ENCODE data around the gene TMEM132D.

DNA sequence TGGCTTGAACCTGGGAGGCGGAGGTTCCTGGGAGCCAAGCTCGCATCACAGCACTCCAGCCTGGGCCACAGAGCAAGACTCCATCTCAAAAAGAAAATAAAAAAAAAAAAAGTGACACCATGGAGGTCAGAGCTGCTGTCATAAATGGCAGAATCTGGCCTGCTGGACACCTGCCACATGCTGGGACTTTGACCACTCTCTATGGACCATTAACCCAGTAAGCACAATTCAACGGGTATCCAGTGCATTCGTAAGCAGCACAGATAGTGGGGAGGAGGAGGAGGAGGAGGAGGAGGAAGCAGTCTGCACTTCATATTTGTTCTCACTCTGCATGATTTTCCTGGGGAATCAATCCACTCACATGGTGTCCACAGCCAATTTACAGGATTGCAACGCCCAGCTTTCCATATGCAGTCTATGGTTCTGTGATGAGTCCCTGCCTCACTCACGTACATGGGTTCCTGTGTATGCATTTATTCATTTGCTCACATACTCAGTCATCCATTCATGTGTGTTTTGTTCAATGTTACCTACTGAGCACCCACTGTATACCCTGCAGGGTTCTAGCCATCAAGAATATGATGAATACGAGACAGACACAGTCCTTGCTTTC lies 723.8 kb downstream of the TMEM132D start:
- TF ChIP-seq, protein P1, sequence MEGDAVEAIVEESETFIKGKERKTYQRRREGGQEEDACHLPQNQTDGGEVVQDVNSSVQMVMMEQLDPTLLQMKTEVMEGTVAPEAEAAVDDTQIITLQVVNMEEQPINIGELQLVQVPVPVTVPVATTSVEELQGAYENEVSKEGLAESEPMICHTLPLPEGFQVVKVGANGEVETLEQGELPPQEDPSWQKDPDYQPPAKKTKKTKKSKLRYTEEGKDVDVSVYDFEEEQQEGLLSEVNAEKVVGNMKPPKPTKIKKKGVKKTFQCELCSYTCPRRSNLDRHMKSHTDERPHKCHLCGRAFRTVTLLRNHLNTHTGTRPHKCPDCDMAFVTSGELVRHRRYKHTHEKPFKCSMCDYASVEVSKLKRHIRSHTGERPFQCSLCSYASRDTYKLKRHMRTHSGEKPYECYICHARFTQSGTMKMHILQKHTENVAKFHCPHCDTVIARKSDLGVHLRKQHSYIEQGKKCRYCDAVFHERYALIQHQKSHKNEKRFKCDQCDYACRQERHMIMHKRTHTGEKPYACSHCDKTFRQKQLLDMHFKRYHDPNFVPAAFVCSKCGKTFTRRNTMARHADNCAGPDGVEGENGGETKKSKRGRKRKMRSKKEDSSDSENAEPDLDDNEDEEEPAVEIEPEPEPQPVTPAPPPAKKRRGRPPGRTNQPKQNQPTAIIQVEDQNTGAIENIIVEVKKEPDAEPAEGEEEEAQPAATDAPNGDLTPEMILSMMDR (IDR thresholded peaks at IDR 0.05), result no peak
- TF ChIP-seq POLR2A (IDR thresholded peaks at IDR 0.05), result no peak
